H1 (cell line): ENCODE measurements around the gene LUC7L3. TPM values are rescaled to one million over a fixed set of nuclear protein-coding genes. Genes with fewer than 3 reads are reported as not detected.

ENCODE experiments used
- CTCF ChIA-PET: fragments of 300-600 bp; sonication (Branson Sonifier 250); formaldehyde crosslinking; loops from one replicate; lab custom pipeline; 2021; ENCODE audit not compliant: partially characterized antibody; lab: Charles Lee
- POLR2A ChIA-PET: fragments of 300-600 bp; sonication (Branson Sonifier 250); formaldehyde crosslinking; loops from one replicate; lab custom pipeline; 2021; ENCODE audit warnings: inconsistent platforms; ENCODE audit not compliant: partially characterized antibody; lab: Charles Lee
- DNase-seq, 2 experiments: peaks; one replicate each; pipeline versions ENCODE4 v3.0.0 to v3.0.0-alpha.2; 2010 to 2022; ENCODE audit warnings: low spot score in 2 of 2, low read depth in 1 of 2, mixed read lengths in 1 of 2
- FAIRE-seq: peaks from 2 replicates; lab custom pipeline; 2011; peaks lifted over from hg19 to GRCh38; lab: Jason Lieb, UNC
- H2AFZ ChIP-seq: 2 replicates; pipeline ENCODE4 v1.8.1; 2012; ENCODE audit warnings: low read length, inconsistent platforms
- H2AK5ac ChIP-seq: 2 replicates; pipeline ENCODE4 v1.6.1; 2013; ENCODE audit warnings: low read depth, low read length
- H2BK120ac ChIP-seq: replicated peaks from 2 replicates; pipeline ENCODE3; 2013; ENCODE audit warnings: low read depth, low read length, inconsistent platforms
- H2BK12ac ChIP-seq: 2 replicates; pipeline ENCODE4 v1.6.1; 2013; ENCODE audit warnings: low read depth, low read length
- H2BK15ac ChIP-seq: 2 replicates; pipeline ENCODE4 v1.6.1; 2013; ENCODE audit warnings: low read length
- H2BK20ac ChIP-seq: 2 replicates; pipeline ENCODE4 v1.6.1; 2013; ENCODE audit warnings: low read length
- H2BK5ac ChIP-seq: 2 replicates; pipeline ENCODE4 v1.6.1; 2013; ENCODE audit warnings: low read depth, low read length
- H3K14ac ChIP-seq: 2 replicates; pipeline ENCODE4 v1.6.1; 2013; ENCODE audit warnings: inconsistent platforms; ENCODE audit not compliant: insufficient read length
- H3K18ac ChIP-seq: 2 replicates; pipeline ENCODE4 v1.6.1; 2013; ENCODE audit warnings: low read length; ENCODE audit errors: extremely low read depth
- H3K23ac ChIP-seq: 2 replicates; pipeline ENCODE4 v1.6.1; 2013; ENCODE audit warnings: inconsistent platforms; ENCODE audit not compliant: insufficient read length
- H3K23me2 ChIP-seq: 2 replicates; pipeline ENCODE4 v1.6.1; 2013; ENCODE audit warnings: low read depth, low read length
- H3K27ac ChIP-seq: 2 replicates; pipeline ENCODE4 v1.6.1; 2011; ENCODE audit warnings: low read depth, low read length, inconsistent platforms
- H3K27me3 ChIP-seq, 4 experiments: replicated peaks in 1 of 4; 1 replicate in 1 of 4; 2 replicates in 3 of 4; pipeline versions ENCODE4 v1.6.1 to v1.8.1; 2011 to 2013; ENCODE audit warnings: low read length in 3 of 4, mild to moderate bottlenecking in 3 of 4, inconsistent platforms in 2 of 4, mixed read lengths in 2 of 4, moderate library complexity in 1 of 4; ENCODE audit not compliant: control insufficient read depth in 3 of 4, insufficient read depth in 3 of 4; ENCODE audit errors: extremely low read depth in 1 of 4
- H3K36me3 ChIP-seq, 4 experiments: 2 replicates each; pipeline versions ENCODE4 v1.6.1 to v1.8.1; 2011 to 2013; ENCODE audit warnings: mild to moderate bottlenecking in 4 of 4, low read length in 3 of 4, moderate library complexity in 2 of 4, control low read depth in 1 of 4, inconsistent platforms in 1 of 4; ENCODE audit not compliant: insufficient read depth in 4 of 4, control insufficient read depth in 2 of 4
- H3K4ac ChIP-seq: replicated peaks from 2 replicates; pipeline ENCODE3; 2013; ENCODE audit warnings: low read length, low read depth, mixed read lengths, inconsistent platforms; ENCODE audit not compliant: insufficient read length
- H3K4me1 ChIP-seq, 4 experiments: replicated peaks in 1 of 4; 1 replicate in 1 of 4; 2 replicates in 3 of 4; pipeline versions ENCODE4 v1.6.1 to v1.8.1; 2011 to 2013; ENCODE audit warnings: low read length in 3 of 4, inconsistent platforms in 2 of 4, mixed read lengths in 1 of 4; ENCODE audit not compliant: insufficient read depth in 4 of 4, control insufficient read depth in 3 of 4
- H3K4me2 ChIP-seq, 2 experiments: 2 replicates each; pipeline versions ENCODE4 v1.6.1 to v1.8.1; 2011 to 2013; ENCODE audit warnings: low read depth in 2 of 2, low read length in 2 of 2, control low read depth in 1 of 2, inconsistent platforms in 1 of 2, mild to moderate bottlenecking in 1 of 2; ENCODE audit not compliant: insufficient read depth in 1 of 2
- H3K4me3 ChIP-seq, 4 experiments: fragments of 200-600, 300-600 bp in 1 of 4; sonication (generic), shearing (Covaris generic), sonication (Bioruptor Twin) in 1 of 4; 2 replicates each; pipeline versions ENCODE4 v1.5.1 to v1.8.1; 2011 to 2016; ENCODE audit warnings: low read length in 4 of 4, low read depth in 3 of 4, control low read depth in 2 of 4, inconsistent platforms in 2 of 4, mild to moderate bottlenecking in 2 of 4, mixed read lengths in 1 of 4, moderate library complexity in 1 of 4; ENCODE audit not compliant: insufficient read depth in 2 of 4; ENCODE audit errors: extremely low read depth in 1 of 4
- H3K56ac ChIP-seq: replicated peaks from 2 replicates; pipeline ENCODE3; 2013; ENCODE audit warnings: low read depth, mild to moderate bottlenecking, mixed read lengths, low read length, inconsistent platforms; ENCODE audit not compliant: insufficient read length
- H3K79me1 ChIP-seq: 2 replicates; pipeline ENCODE4 v1.6.1; 2013; ENCODE audit warnings: low read depth, low read length, control low read depth
- H3K79me2 ChIP-seq, 2 experiments: 2 replicates each; pipeline versions ENCODE4 v1.6.1 to v1.8.1; 2012 to 2013; ENCODE audit warnings: low read length in 2 of 2, mild to moderate bottlenecking in 2 of 2, inconsistent platforms in 1 of 2; ENCODE audit not compliant: insufficient read depth in 2 of 2, control insufficient read depth in 1 of 2
- H3K9ac ChIP-seq, 4 experiments: replicated peaks in 1 of 4; 1 replicate in 1 of 4; 2 replicates in 3 of 4; pipeline versions ENCODE4 v1.6.1 to v1.8.1; 2011 to 2013; ENCODE audit warnings: low read depth in 3 of 4, low read length in 3 of 4, control low read depth in 2 of 4, mild to moderate bottlenecking in 2 of 4, moderate library complexity in 2 of 4, inconsistent platforms in 1 of 4; ENCODE audit errors: extremely low read depth in 1 of 4
- H3K9me3 ChIP-seq, 2 experiments: 2 replicates each; pipeline versions ENCODE4 v1.6.1 to v1.8.1; 2012 to 2013; ENCODE audit warnings: mild to moderate bottlenecking in 2 of 2, moderate library complexity in 2 of 2, control low read depth in 1 of 2, inconsistent platforms in 1 of 2, low read depth in 1 of 2, low read length in 1 of 2, mixed read lengths in 1 of 2; ENCODE audit not compliant: insufficient read depth in 2 of 2
- H4K20me1 ChIP-seq, 2 experiments: replicated peaks in 1 of 2; 2 replicates each; pipeline versions ENCODE3 to v1.8.1; 2011 to 2013; ENCODE audit warnings: inconsistent platforms in 2 of 2, low read length in 2 of 2, mild to moderate bottlenecking in 1 of 2; ENCODE audit not compliant: insufficient read depth in 2 of 2, control insufficient read depth in 1 of 2
- H4K5ac ChIP-seq: 2 replicates; pipeline ENCODE4 v1.6.1; 2013; ENCODE audit warnings: low read length, low read depth, mixed read lengths, inconsistent platforms; ENCODE audit not compliant: insufficient read length
- H4K8ac ChIP-seq: 2 replicates; pipeline ENCODE4 v1.8.0; 2013; ENCODE audit warnings: mild to moderate bottlenecking, moderate library complexity, low read length, inconsistent platforms; ENCODE audit not compliant: insufficient read depth; ENCODE audit errors: extremely low read depth
- H4K91ac ChIP-seq: replicated peaks from 2 replicates; pipeline ENCODE3; 2013; ENCODE audit warnings: low read length, mixed read lengths, inconsistent platforms; ENCODE audit not compliant: insufficient read length
- HDAC2 ChIP-seq, 2 experiments: fragments of 300-600 bp in 1 of 2; sonication (generic) in 1 of 2; IDR thresholded peaks; 2 replicates each; pipeline ENCODE4 v1.6.1; 2011 to 2012; ENCODE audit warnings: low read depth in 2 of 2, low read length in 2 of 2, mild to moderate bottlenecking in 2 of 2, moderate library complexity in 2 of 2, borderline replicate concordance in 1 of 2, inconsistent platforms in 1 of 2
- KDM1A ChIP-seq: fragments of 200-600, 300-600 bp; sonication (generic); IDR thresholded peaks from 2 replicates; pipeline ENCODE4 v1.7.1; 2016; ENCODE audit warnings: mild to moderate bottlenecking, low read length, borderline replicate concordance
- RAD21 ChIP-seq, 2 experiments: IDR thresholded peaks in 1 of 2; conservative IDR thresholded peaks in 1 of 2; 2 replicates each; pipeline ENCODE4 v1.6.1; 2011; ENCODE audit warnings: low read depth in 2 of 2, low read length in 2 of 2, improper control_type of control experiment in 1 of 2, inconsistent platforms in 1 of 2, mild to moderate bottlenecking in 1 of 2, moderate library complexity in 1 of 2
- YY1 ChIP-seq: IDR thresholded peaks from 2 replicates; pipeline ENCODE4 v1.6.1; 2011; ENCODE audit warnings: low read depth, mild to moderate bottlenecking, low read length
- WGBS, 2 experiments: shearing (Covaris generic) in 1 of 2; methylation state at CpG; one replicate each; pipeline versions ENCODE4 v1.1.6 to v1.1.7; 2013 to 2015; ENCODE audit warnings: low lambda C conversion rate in 2 of 2, mixed read lengths in 2 of 2, inconsistent platforms in 1 of 2, low coverage in 1 of 2, missing lambda C conversion rate in 1 of 2; ENCODE audit not compliant: insufficient replicate concordance in 2 of 2, insufficient coverage in 1 of 2, insufficient read length in 1 of 2; ENCODE audit errors: extremely low coverage in 1 of 2, missing lambda C conversion rate in 1 of 2; 5-methylcytosine and 5-hydroxymethylcytosine counted together
- polyA plus RNA-seq, 7 experiments: library from polyadenylated mRNA; depleted of rRNA in 3 of 7; stranded (reverse) in 5 of 7; unstranded in 2 of 7; fragments of >200 nt in 5 of 7; fragments of 200-250 nt in 2 of 7; gene quantifications; 1 replicate in 5 of 7; 2 replicates in 1 of 7; 4 replicates in 1 of 7; pipeline versions ENCODE4 v1.2.1 to v1.2.3, GENCODE V29; 2011 to 2013; ENCODE audit warnings: missing spikeins in 2 of 7, mixed read lengths in 2 of 7
- total RNA-seq: library from RNA; stranded (reverse); fragmentation: NEBNext Ultra II Directional; extraction: Animal tissue kit (Norgen Biotek cat#: 25700); gene quantifications from 2 replicates; pipeline ENCODE4 v1.2.1, GENCODE V29; 2021
- TF ChIP-seq, protein P1 (sequence below), 3 experiments: IDR thresholded peaks; 1 replicate in 2 of 3; 2 replicates in 1 of 3; pipeline versions ENCODE4 v1.5.1 to v1.6.1; 2011; ENCODE audit warnings: low read length in 3 of 3, mild to moderate bottlenecking in 3 of 3, inconsistent platforms in 2 of 3, low read depth in 1 of 3, moderate library complexity in 1 of 3; ENCODE audit not compliant: insufficient read depth in 1 of 3; ENCODE audit errors: control extremely low read depth in 1 of 3

The LUC7L3 gene
- total and polyA plus RNA-seq, 2 of the 8 experiments (the other 6 are each of a cell fraction or from before 2014, with no cell fraction given) = 102 to 126 TPM

DNA sequence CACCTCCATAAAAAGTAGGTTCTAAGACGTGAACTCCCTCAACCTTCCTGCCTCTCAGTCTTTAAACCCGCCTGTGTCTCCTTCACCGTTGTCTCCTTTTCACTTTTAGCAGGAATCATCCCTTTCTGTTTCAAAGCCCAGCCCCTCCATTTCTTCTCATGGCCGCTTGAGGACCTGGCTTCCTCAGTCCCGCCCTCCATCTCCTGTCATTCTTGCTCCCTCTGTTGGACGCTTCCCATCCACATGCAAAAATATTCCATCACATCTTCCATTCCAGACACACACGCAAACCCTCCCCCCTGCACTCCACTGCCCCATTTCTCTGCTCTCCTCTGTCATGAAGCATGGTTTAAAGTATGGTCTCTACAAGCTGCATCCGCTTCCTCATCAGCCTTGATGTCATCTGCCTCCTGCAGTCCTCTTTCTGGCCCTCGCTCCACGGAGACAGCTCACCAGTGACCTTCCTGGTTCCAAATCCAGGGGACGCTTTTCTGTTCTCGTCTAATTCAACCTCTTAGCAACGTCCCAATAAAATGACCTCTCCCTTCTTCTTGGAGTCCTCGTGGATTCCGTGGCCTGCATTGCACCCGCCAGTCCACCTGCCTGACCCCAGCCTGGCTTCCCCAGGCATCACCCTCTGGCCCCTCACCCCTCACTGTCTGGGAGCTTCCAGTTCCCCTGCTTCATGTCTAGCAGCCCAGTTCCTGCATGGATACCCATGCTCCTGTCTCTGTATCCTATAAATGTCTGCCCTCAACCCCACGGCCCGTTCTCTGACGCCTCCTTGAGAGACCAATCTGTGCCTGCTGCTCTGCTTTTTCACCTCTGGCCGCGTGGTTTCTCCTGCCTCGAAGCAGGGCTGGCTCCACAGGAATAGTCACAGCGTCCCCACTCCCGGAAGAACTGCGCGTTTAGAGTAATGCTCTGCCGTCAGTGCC lies 37.9 kb upstream of the LUC7L3 start:
- 82% methylated on average over 27 of the region's 27 CpGs; no CpG with 5 or more reads in 1 of the 2 experiments for WGBS, 2 experiments
- H3K56ac ChIP-seq = no peak overlapping the region
- H2BK120ac ChIP-seq = no peak overlapping the region
- no peak overlapping the region for H3K27ac ChIP-seq
- TF ChIP-seq KDM1A = no peak
- TF ChIP-seq, protein P1, sequence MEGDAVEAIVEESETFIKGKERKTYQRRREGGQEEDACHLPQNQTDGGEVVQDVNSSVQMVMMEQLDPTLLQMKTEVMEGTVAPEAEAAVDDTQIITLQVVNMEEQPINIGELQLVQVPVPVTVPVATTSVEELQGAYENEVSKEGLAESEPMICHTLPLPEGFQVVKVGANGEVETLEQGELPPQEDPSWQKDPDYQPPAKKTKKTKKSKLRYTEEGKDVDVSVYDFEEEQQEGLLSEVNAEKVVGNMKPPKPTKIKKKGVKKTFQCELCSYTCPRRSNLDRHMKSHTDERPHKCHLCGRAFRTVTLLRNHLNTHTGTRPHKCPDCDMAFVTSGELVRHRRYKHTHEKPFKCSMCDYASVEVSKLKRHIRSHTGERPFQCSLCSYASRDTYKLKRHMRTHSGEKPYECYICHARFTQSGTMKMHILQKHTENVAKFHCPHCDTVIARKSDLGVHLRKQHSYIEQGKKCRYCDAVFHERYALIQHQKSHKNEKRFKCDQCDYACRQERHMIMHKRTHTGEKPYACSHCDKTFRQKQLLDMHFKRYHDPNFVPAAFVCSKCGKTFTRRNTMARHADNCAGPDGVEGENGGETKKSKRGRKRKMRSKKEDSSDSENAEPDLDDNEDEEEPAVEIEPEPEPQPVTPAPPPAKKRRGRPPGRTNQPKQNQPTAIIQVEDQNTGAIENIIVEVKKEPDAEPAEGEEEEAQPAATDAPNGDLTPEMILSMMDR (IDR thresholded peaks at IDR 0.05; ENCODE audit: control extremely low read depth in 1 of 3, insufficient read depth in 1 of 3, low read depth in 1 of 3, low read length in 3 of 3) = peak; percentile 13 to 51 (median 45)
- TF ChIP-seq YY1 = 0 out of 2 replicates have a peak, but pooled peaks have one; percentile 9
- peak; percentile 37 to 51 for TF ChIP-seq RAD21 (IDR thresholded peaks at IDR 0.05 in 1 of 2, conservative IDR thresholded peaks at IDR 0.05 in 1 of 2; ENCODE audit: low read depth in 2 of 2, low read length in 2 of 2)
- TF ChIP-seq HDAC2 (IDR thresholded peaks at IDR 0.05; ENCODE audit: borderline replicate concordance in 1 of 2, low read depth in 2 of 2, low read length in 2 of 2) = no peak
- H3K79me2 ChIP-seq = no peaks in the 10 kb centered on the region
- no peak overlapping the region for H4K5ac ChIP-seq
- H3K9me3 ChIP-seq = no peaks in the 10 kb centered on the region
- H2AK5ac ChIP-seq = no peak overlapping the region
- FAIRE-seq (no peak), DNase-seq (no peak)
- H4K91ac ChIP-seq = no peak overlapping the region
- H3K9ac ChIP-seq = no peak overlapping the region
- no peaks in the 10 kb centered on the region for H3K36me3 ChIP-seq
- H2BK12ac ChIP-seq = no peak overlapping the region
- H3K79me1 ChIP-seq = no peaks in the 10 kb centered on the region
- no peaks in the 10 kb centered on the region for H3K27me3 ChIP-seq
- H3K4ac ChIP-seq = no peak overlapping the region
- ChIA-PET CTCF (interaction anchor here (0.6 to 20.2 kb wide), 13 partner anchors 11 to 199 kb away, joined by 3 to 391 read pairs (median 4); no protein-coding TSS in a partner anchor), POLR2A (interaction anchor here (0.9 kb wide), 1 partner anchor 76 kb away, joined by 3 read pairs; no protein-coding TSS in a partner anchor)
- H2AFZ ChIP-seq = no peak overlapping the region
- no peaks in the 10 kb centered on the region for H4K20me1 ChIP-seq
- H2BK20ac ChIP-seq = no peak overlapping the region
- no peak overlapping the region for H3K23ac ChIP-seq
- no peak overlapping the region for H3K4me2 ChIP-seq
- H2BK5ac ChIP-seq = no peak overlapping the region
- peaks cover 0 to 10% (median 1%) of the 10 kb centered on the region in 4 experiments; a peak in 3 of 7 replicates for H3K4me1 ChIP-seq
- no peak overlapping the region for H3K14ac ChIP-seq
- H3K18ac ChIP-seq = no peak overlapping the region
- no peaks in the 10 kb centered on the region for H3K23me2 ChIP-seq
- no peak overlapping the region for H3K4me3 ChIP-seq
- no peak overlapping the region for H4K8ac ChIP-seq
- no peak overlapping the region for H2BK15ac ChIP-seq
